Stomach (tissue), 9 donors: ENCODE data around the gene RPS6KB2. TPM values are rescaled to one million over a fixed set of nuclear protein-coding genes. Genes with fewer than 3 reads are reported as not detected.

Experiments used
- DNase-seq, 2 donors: peaks; one replicate each; pipeline versions ENCODE4 v3.0.0 to v3.0.0-alpha.2; 2013 to 2019
- H3K27ac ChIP-seq, 5 donors: fragments of 200-600 bp in 4 of 5; sonication (generic) in 4 of 5; one replicate each; pipeline ENCODE4 v1.5.1; 2013 to 2019; ENCODE audit warnings: mild to moderate bottlenecking in 1 of 5, moderate library complexity in 1 of 5
- H3K27me3 ChIP-seq, 3 donors: fragments of 200-600 bp; sonication (generic); one replicate each; pipeline ENCODE4 v1.5.1; 2017 to 2019; ENCODE audit warnings: mixed run types in 1 of 3
- H3K36me3 ChIP-seq, 4 donors: fragments of 200-600 bp; sonication (generic); 1 replicate in 3 of 4; 2 replicates in 1 of 4; pipeline ENCODE4 v1.5.1; 2016 to 2019
- H3K4me1 ChIP-seq, 4 donors: fragments of 200-600 bp; sonication (generic); one replicate each; pipeline ENCODE4 v1.5.1; 2016 to 2019
- H3K4me3 ChIP-seq, 4 donors: fragments of 200-600 bp; sonication (generic) in 3 of 4; one replicate each; pipeline ENCODE4 v1.5.1; 2016 to 2019; ENCODE audit warnings: mild to moderate bottlenecking in 1 of 4
- H3K9me3 ChIP-seq, 4 donors: fragments of 200-600 bp; sonication (generic); one replicate each; pipeline ENCODE4 v1.5.1; 2016 to 2019
- EP300 ChIP-seq: sonication (generic); formaldehyde crosslinking; IDR thresholded peaks from one replicate; pipeline ENCODE4 v1.6.1; 2017; ENCODE audit warnings: antibody characterized with exemption
- POLR2A ChIP-seq, 4 donors: fragments of 450-650 bp; IDR thresholded peaks; one replicate each; pipeline ENCODE4 v1.6.1; 2016; ENCODE audit warnings: antibody characterized with exemption in 4 of 4, control low read depth in 2 of 4, mild to moderate bottlenecking in 1 of 4, moderate library complexity in 1 of 4
- POLR2AphosphoS5 ChIP-seq, 3 donors: sonication (generic); formaldehyde crosslinking; IDR thresholded peaks; one replicate each; pipeline ENCODE4 v1.6.1; 2016; ENCODE audit warnings: antibody characterized with exemption in 3 of 3
- WGBS, 5 donors: extraction: QIAGEN DNeasy Blood & Tissue Kit in 3 of 5; methylation state at CpG; one replicate each; pipeline versions ENCODE4 v1.1.5 to v1.1.7; 2013 to 2018; 5-methylcytosine and 5-hydroxymethylcytosine counted together
- intact Hi-C: fragments of 100-400 bp; cut with DNase I; formaldehyde crosslinking; loops from one replicate; pipeline ENCODE4 v1.15.1; 2023; ENCODE audit warnings: low total_unique reads
- polyA plus RNA-seq, 3 donors: library from polyadenylated mRNA; stranded (reverse); fragments of 200-250 nt; gene quantifications; one replicate each; pipeline ENCODE4 v1.2.3, GENCODE V29; 2013
- total RNA-seq, 5 donors: library from RNA; depleted of rRNA; stranded (reverse); fragments of >200 nt; gene quantifications; one replicate each; pipeline versions ENCODE4 v1.1.0 to v1.2.3, GENCODE V29; 2014 to 2016
- TF ChIP-seq, protein P1 (sequence below), 7 experiments: fragments of 450-650 bp in 4 of 7; fragments of 200-600 bp in 3 of 7; sonication (generic) in 3 of 7; IDR thresholded peaks; one replicate each; pipeline ENCODE4 v1.5.1; 2016 to 2019; ENCODE audit warnings: antibody characterized with exemption in 7 of 7, control low read depth in 2 of 7, mild to moderate bottlenecking in 1 of 7
- donor health status: healthy with polysubstance abuse.
- donor health status: Bipolar disorder and iron deficiency.
- donor health status: healthy.

Gene RPS6KB2
- total and polyA plus RNA-seq, 8 donors = 29.7 to 434 (median 71.5) TPM

GRCh38 chr11:67396259-67396581, 32.1 kb upstream of the RPS6KB2 start:
- Histone ChIP-seq H3K9me3 (no peaks in the 10 kb centered on the region), H3K27me3 (no peaks in the 10 kb centered on the region), H3K4me1 (peaks cover 28 to 72% (median 63%) of the 10 kb centered on the region in 4 donors), H3K4me3 (no peak overlapping the region), H3K27ac (no peak overlapping the region), H3K36me3 (peaks cover 28 to 74% (median 64%) of the 10 kb centered on the region in 4 donors)
- no peak for DNase-seq
- intact Hi-C loops = loop anchor here (10.0 kb wide), 1 partner anchor 99 kb away; no protein-coding TSS in a partner anchor
- TF ChIP-seq, protein P1, sequence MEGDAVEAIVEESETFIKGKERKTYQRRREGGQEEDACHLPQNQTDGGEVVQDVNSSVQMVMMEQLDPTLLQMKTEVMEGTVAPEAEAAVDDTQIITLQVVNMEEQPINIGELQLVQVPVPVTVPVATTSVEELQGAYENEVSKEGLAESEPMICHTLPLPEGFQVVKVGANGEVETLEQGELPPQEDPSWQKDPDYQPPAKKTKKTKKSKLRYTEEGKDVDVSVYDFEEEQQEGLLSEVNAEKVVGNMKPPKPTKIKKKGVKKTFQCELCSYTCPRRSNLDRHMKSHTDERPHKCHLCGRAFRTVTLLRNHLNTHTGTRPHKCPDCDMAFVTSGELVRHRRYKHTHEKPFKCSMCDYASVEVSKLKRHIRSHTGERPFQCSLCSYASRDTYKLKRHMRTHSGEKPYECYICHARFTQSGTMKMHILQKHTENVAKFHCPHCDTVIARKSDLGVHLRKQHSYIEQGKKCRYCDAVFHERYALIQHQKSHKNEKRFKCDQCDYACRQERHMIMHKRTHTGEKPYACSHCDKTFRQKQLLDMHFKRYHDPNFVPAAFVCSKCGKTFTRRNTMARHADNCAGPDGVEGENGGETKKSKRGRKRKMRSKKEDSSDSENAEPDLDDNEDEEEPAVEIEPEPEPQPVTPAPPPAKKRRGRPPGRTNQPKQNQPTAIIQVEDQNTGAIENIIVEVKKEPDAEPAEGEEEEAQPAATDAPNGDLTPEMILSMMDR (IDR thresholded peaks at IDR 0.05) = no peak
- TF ChIP-seq POLR2AphosphoS5 (IDR thresholded peaks at IDR 0.05) (no peak), EP300 (no peak), POLR2A (IDR thresholded peaks at IDR 0.05) (no peak)
- WGBS, 5 donors = 86 to 93% (median 92%) methylated on average over 6 to 7 of the region's 7 CpGs

GRCh38 chr11:67396587-67397389, 31.5 kb upstream of the RPS6KB2 start:
- H3K27me3 ChIP-seq = no peaks in the 10 kb centered on the region
- peak overlapping the region in 1 of 5 donors; percentile 37 for H3K27ac ChIP-seq
- H3K9me3 ChIP-seq = no peaks in the 10 kb centered on the region
- intact Hi-C loops = loop anchor here (10.0 kb wide), 1 partner anchor 98 kb away; no protein-coding TSS in a partner anchor
- DNase-seq = no peak
- no peak overlapping the region for H3K4me3 ChIP-seq
- WGBS, 5 donors = 46 to 71% (median 56%) methylated on average over 13 of the region's 13 CpGs
- peaks cover 28 to 71% (median 62%) of the 10 kb centered on the region in 4 donors for H3K4me1 ChIP-seq
- TF ChIP-seq EP300 (no peak), POLR2A (IDR thresholded peaks at IDR 0.05) (no peak), POLR2AphosphoS5 (IDR thresholded peaks at IDR 0.05) (no peak)
- TF ChIP-seq, protein P1 (IDR thresholded peaks at IDR 0.05) = no peak
- H3K36me3 ChIP-seq = peaks cover 28 to 74% (median 64%) of the 10 kb centered on the region in 4 donors

GRCh38 chr11:67397536-67397935, 30.8 kb upstream of the RPS6KB2 start:
- DNase-seq = no peak
- no peak overlapping the region for H3K4me3 ChIP-seq
- intact Hi-C loops = loop anchor here (10.0 kb wide), 1 partner anchor 97 kb away; no protein-coding TSS in a partner anchor
- no peaks in the 10 kb centered on the region for H3K27me3 ChIP-seq
- peaks cover 28 to 74% (median 64%) of the 10 kb centered on the region in 4 donors for H3K36me3 ChIP-seq
- no peaks in the 10 kb centered on the region for H3K9me3 ChIP-seq
- no peak overlapping the region for H3K27ac ChIP-seq
- TF ChIP-seq POLR2AphosphoS5 (IDR thresholded peaks at IDR 0.05) = no peak
- TF ChIP-seq, protein P1 (IDR thresholded peaks at IDR 0.05) = no peak
- no peak for TF ChIP-seq EP300
- TF ChIP-seq POLR2A (IDR thresholded peaks at IDR 0.05) = no peak
- WGBS, 5 donors = 59 to 68% (median 63%) methylated on average over 6 of the region's 6 CpGs
- peaks cover 32 to 73% (median 61%) of the 10 kb centered on the region in 4 donors for H3K4me1 ChIP-seq

- peaks cover 28 to 74% (median 64%) of the 10 kb centered on the region in 4 donors for H3K36me3 ChIP-seq
- H3K9me3 ChIP-seq = no peaks in the 10 kb centered on the region
- 78 to 86% (median 81%) methylated on average over 21 to 24 of the region's 24 CpGs for whole genome bisulfite sequencing, 5 donors
- no peak for DNase-seq
- H3K27me3 ChIP-seq = no peaks in the 10 kb centered on the region
- H3K27ac ChIP-seq = no peak overlapping the region
- no peak overlapping the region for H3K4me3 ChIP-seq
- TF ChIP-seq, protein P1 (IDR thresholded peaks at IDR 0.05) = no peak
- TF ChIP-seq POLR2A (IDR thresholded peaks at IDR 0.05) (no peak), POLR2AphosphoS5 (IDR thresholded peaks at IDR 0.05) (no peak), EP300 (no peak)
- intact Hi-C loops = loop anchor here (10.0 kb wide), 1 partner anchor 97 kb away; no protein-coding TSS in a partner anchor
- H3K4me1 ChIP-seq = peaks cover 31 to 72% (median 58%) of the 10 kb centered on the region in 4 donors
Observed at GRCh38 chr11:67397986-67398660, 30.2 kb upstream of the RPS6KB2 start.
